Tibial nerve (tissue), 4 donors: ENCODE measurements around the gene SLIT3.

Experiments used
- CTCF ChIP-seq, 5 experiments: fragments of 200-600 bp in 3 of 5; fragments of 450-650 bp in 2 of 5; sonication (generic) in 3 of 5; IDR thresholded peaks; one replicate each; pipeline ENCODE4 v1.5.1; 2016 to 2019; ENCODE audit warnings: antibody characterized with exemption in 5 of 5, mild to moderate bottlenecking in 3 of 5, moderate library complexity in 2 of 5
- EP300 ChIP-seq, 2 donors: sonication (generic); formaldehyde crosslinking; IDR thresholded peaks; one replicate each; pipeline ENCODE4 v1.6.1; 2017; ENCODE audit warnings: antibody characterized with exemption in 2 of 2, mild to moderate bottlenecking in 1 of 2
- POLR2A ChIP-seq, 2 donors: fragments of 450-650 bp; IDR thresholded peaks; one replicate each; pipeline ENCODE4 v1.6.1; 2017; ENCODE audit warnings: antibody characterized with exemption in 2 of 2, mild to moderate bottlenecking in 2 of 2, moderate library complexity in 2 of 2

GRCh38 chr5:168646335-168646734 lies 654.6 kb downstream of the SLIT3 start:
- TF ChIP-seq POLR2A (IDR thresholded peaks at IDR 0.05) (no peak), CTCF (IDR thresholded peaks at IDR 0.05) (no peak), EP300 (IDR thresholded peaks at IDR 0.05) (no peak)
